Caco-2 (cell line): ENCODE data around the gene LBHD2. TPM values are rescaled to one million over a fixed set of nuclear protein-coding genes. Genes with fewer than 3 reads are reported as not detected.

Experiments used
- Bru-seq: library from RNA; stranded (reverse); fragments of 400-500 nt; gene quantifications from one replicate; lab custom pipeline; 2021; lab: Mats Ljungman, UMichigan
- BruChase-seq, 2 experiments: library from RNA; stranded (reverse); fragments of 400-500 nt; gene quantifications; one replicate each; lab custom pipeline; 2021; lab: Mats Ljungman, UMichigan
- BruUV-seq: library from RNA; stranded (reverse); fragments of 400-500 nt; replicated peaks from 2 replicates; lab custom pipeline; 2021; lab: Mats Ljungman, UMichigan
- CTCF ChIA-PET: fragments of 300-600 bp; sonication (Branson Sonifier 250); formaldehyde crosslinking; loops from one replicate; lab custom pipeline; 2022; ENCODE audit warnings: antibody characterized with exemption; lab: Charles Lee
- POLR2A ChIA-PET: fragments of 300-600 bp; sonication (Branson Sonifier 250); formaldehyde crosslinking; loops from one replicate; lab custom pipeline; 2022; ENCODE audit warnings: antibody characterized with exemption; lab: Charles Lee
- DNase-seq, 2 experiments: peaks; one replicate each; pipeline versions ENCODE4 v3.0.0 to v3.0.0-alpha.2; 2020 to 2022
- H3K27me3 ChIP-seq: replicated peaks from 2 replicates; pipeline ENCODE4 v1.6.0; 2011; ENCODE audit warnings: low read length; ENCODE audit not compliant: control insufficient read depth, insufficient read depth
- H3K36me3 ChIP-seq: 2 replicates; pipeline ENCODE4 v1.5.1; 2011; ENCODE audit warnings: low read length; ENCODE audit not compliant: control insufficient read depth, insufficient read depth
- H3K4me1 ChIP-seq: fragments of 250-450 bp; sonication (Bioruptor Pico); 2 replicates; pipeline ENCODE4 v1.5.1; 2020; ENCODE audit warnings: mild to moderate bottlenecking
- H3K4me3 ChIP-seq: 2 replicates; pipeline ENCODE4 v1.5.1; 2011; ENCODE audit warnings: low read depth, mild to moderate bottlenecking, control low read depth, low read length
- H3K9me3 ChIP-seq: fragments of 250-450 bp; sonication (Bioruptor Pico); 2 replicates; pipeline ENCODE4 v1.5.1; 2020; ENCODE audit warnings: mild to moderate bottlenecking, moderate library complexity
- H3K27ac Mint-ChIP-seq: one replicate; pipeline ENCODE4 v1.8.0; 2022; ENCODE audit warnings: mixed read lengths; ENCODE audit not compliant: unreplicated experiment
- H3K27me3 Mint-ChIP-seq: one replicate; pipeline ENCODE4 v1.8.0; 2022; ENCODE audit warnings: mixed read lengths; ENCODE audit not compliant: insufficient read depth, unreplicated experiment
- H3K36me3 Mint-ChIP-seq: one replicate; pipeline ENCODE4 v1.8.0; 2022; ENCODE audit warnings: mild to moderate bottlenecking, mixed read lengths; ENCODE audit not compliant: insufficient read depth, unreplicated experiment
- H3K4me1 Mint-ChIP-seq: one replicate; pipeline ENCODE4 v1.8.0; 2022; ENCODE audit warnings: low read depth, mixed read lengths; ENCODE audit not compliant: unreplicated experiment
- H3K4me3 Mint-ChIP-seq: one replicate; pipeline ENCODE4 v1.8.0; 2022; ENCODE audit warnings: mild to moderate bottlenecking, moderate library complexity, mixed read lengths; ENCODE audit not compliant: unreplicated experiment
- H3K9me3 Mint-ChIP-seq: one replicate; pipeline ENCODE4 v1.8.0; 2022; ENCODE audit warnings: mixed read lengths; ENCODE audit not compliant: unreplicated experiment
- intact Hi-C: fragments of 100-400 bp; cut with micrococcal nuclease; formaldehyde crosslinking; loops from one replicate; pipeline ENCODE4 v1.10.0; 2022; ENCODE audit not compliant: unreplicated experiment
- long read RNA-seq: library from polyadenylated mRNA; stranded (forward); transcript quantifications from one replicate; pipeline ENCODE4 v2.0.0, GENCODE V29; 2022
- total RNA-seq: library from RNA; stranded (reverse); gene quantifications from 2 replicates; pipeline ENCODE4 v1.2.3, GENCODE V29; 2022
- TF ChIP-seq, protein P1 (sequence below), 2 experiments: fragments of 200-600 bp in 1 of 2; IDR thresholded peaks; 1 replicate in 1 of 2; 2 replicates in 1 of 2; pipeline versions ENCODE4 v1.5.1 to v1.8.0; 2011 to 2022; ENCODE audit warnings: antibody characterized with exemption in 1 of 2, control low read depth in 1 of 2, inconsistent platforms in 1 of 2, low read depth in 1 of 2, low read length in 1 of 2, mild to moderate bottlenecking in 1 of 2, moderate library complexity in 1 of 2; ENCODE audit not compliant: insufficient read depth in 1 of 2, severe bottlenecking in 1 of 2, unreplicated experiment in 1 of 2

The LBHD2 gene
- total RNA-seq (not detected in 2 replicates), Bru-seq, nascent RNA (not detected), BruChase-seq, experiment 1, labeled RNA remaining after a 2-hour chase (not detected), BruChase-seq, experiment 2, labeled RNA remaining after a 6-hour chase (not detected)
- long read RNA-seq: 0 reads

DNA sequence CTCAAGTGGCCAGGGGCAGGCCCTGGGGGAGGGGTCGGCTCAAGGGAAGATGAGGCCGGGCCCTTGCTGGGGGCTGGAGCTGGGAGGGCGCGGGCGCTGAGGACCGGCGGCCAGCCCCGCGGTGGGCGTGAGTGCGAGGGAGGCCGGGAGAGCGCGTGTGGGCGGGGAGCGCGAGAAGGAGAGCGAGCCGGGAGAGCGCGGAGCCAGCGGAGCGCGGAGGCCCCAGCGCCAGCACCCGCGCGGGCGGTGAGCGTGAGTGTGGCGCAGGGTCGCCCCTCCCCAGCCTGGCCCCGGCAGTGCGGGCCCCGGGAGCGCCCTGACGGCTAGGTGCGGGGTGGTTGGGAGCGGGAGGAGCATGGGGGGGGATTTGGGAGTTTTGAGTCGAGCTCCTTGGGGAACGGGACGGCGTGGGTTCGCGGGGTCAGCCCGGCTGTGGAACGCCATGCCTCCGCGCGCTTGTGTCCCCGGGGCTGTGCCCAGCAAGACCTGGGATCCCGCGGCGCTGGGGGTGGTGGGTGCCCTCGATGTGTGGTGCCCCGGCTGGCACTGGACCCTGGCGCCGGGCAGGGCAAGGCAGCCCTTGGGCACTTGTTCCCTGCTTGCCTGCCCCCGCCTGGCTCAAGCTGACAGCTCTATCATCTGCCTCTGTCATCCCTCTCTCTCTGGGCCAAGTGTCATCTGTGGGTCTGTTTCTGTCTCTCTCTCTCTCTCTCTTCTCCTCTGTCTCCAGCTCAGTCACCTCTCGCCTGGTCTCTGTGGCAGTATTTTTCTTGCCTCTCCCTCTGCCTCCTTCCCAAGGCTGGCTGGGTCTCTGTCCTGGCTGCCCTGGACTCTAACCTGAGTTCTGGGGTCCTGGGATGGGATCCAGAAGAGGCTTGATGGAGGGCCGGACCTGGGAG, at the start of gene LBHD2:
Gene LBHD2, plus strand, starts transcription at position 190 of the 899 bp plus-strand sequence. CDS start 1,803 bp downstream, outside the sequence.
- POLR2A ChIA-PET: no interaction called here

DNA sequence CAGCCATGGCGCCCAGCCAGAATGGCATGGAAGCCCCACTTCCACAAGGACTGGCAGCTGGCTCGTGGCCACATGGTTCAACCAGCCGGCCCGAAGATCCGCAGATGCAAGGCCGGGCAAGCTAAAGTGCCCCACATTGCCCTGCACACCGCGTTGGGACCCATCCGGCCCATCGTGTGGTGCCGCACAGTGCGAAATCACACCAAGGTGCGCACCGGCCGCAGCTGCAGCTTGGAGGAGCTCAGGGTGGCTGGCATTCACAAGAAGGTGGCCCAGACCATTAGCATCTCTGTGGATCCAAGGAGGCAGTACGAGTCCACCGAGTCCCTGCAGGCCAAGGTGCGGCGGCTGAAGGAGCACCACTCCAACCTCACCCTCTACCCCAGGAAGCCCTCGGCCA, 42.5 kb upstream of the LBHD2 start:
- Mint-ChIP-seq H3K27me3 (no peaks in the 10 kb centered on the region), H3K9me3 (no peaks in the 10 kb centered on the region), H3K4me1 (peaks cover 7% of the 10 kb centered on the region), H3K27ac (no peak overlapping the region), H3K4me3 (no peak overlapping the region), H3K36me3 (peaks cover 20% of the 10 kb centered on the region)
- no peaks in the 10 kb centered on the region for H3K36me3 ChIP-seq
- H3K27me3 ChIP-seq: no peaks in the 10 kb centered on the region
- TF ChIP-seq, protein P1, sequence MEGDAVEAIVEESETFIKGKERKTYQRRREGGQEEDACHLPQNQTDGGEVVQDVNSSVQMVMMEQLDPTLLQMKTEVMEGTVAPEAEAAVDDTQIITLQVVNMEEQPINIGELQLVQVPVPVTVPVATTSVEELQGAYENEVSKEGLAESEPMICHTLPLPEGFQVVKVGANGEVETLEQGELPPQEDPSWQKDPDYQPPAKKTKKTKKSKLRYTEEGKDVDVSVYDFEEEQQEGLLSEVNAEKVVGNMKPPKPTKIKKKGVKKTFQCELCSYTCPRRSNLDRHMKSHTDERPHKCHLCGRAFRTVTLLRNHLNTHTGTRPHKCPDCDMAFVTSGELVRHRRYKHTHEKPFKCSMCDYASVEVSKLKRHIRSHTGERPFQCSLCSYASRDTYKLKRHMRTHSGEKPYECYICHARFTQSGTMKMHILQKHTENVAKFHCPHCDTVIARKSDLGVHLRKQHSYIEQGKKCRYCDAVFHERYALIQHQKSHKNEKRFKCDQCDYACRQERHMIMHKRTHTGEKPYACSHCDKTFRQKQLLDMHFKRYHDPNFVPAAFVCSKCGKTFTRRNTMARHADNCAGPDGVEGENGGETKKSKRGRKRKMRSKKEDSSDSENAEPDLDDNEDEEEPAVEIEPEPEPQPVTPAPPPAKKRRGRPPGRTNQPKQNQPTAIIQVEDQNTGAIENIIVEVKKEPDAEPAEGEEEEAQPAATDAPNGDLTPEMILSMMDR (IDR thresholded peaks at IDR 0.05; ENCODE audit: insufficient read depth in 1 of 2, low read depth in 1 of 2, low read length in 1 of 2, severe bottlenecking in 1 of 2, unreplicated experiment in 1 of 2): no peak
- ChIA-PET CTCF (no interaction called here), POLR2A (no interaction called here)
- intact Hi-C loops: no loop called here
- H3K9me3 ChIP-seq: no peaks in the 10 kb centered on the region
- no peak overlapping the region for H3K4me3 ChIP-seq
- no peak for DNase-seq
- BruUV-seq: no TSS peak
- no peaks in the 10 kb centered on the region; the same call in 1 of the 2 replicates for H3K4me1 ChIP-seq

More for the DNA sequence above, at the start of gene LBHD2:
- no peaks in the 10 kb centered on the region for H3K36me3 ChIP-seq
- no peak for DNase-seq
- no peaks in the 10 kb centered on the region for H3K9me3 ChIP-seq
- Mint-ChIP-seq H3K4me1 (no peaks in the 10 kb centered on the region), H3K4me3 (no peak within 1 kb of the TSS), H3K27me3 (no peaks in the 10 kb centered on the region), H3K9me3 (no peaks in the 10 kb centered on the region), H3K36me3 (no peaks in the 10 kb centered on the region), H3K27ac (no peak within 1 kb of the TSS)
- CTCF ChIA-PET: interaction anchor here (2.2 kb wide), 1 partner anchor 21 kb away, joined by 8 read pairs; no protein-coding TSS in a partner anchor
- no peaks in the 10 kb centered on the region for H3K4me1 ChIP-seq
- intact Hi-C loops: no loop called here
- no peak within 1 kb of the TSS for H3K4me3 ChIP-seq
- TF ChIP-seq, protein P1 (IDR thresholded peaks at IDR 0.05; ENCODE audit: insufficient read depth in 1 of 2, low read depth in 1 of 2, low read length in 1 of 2, severe bottlenecking in 1 of 2, unreplicated experiment in 1 of 2): no peak
- BruUV-seq: no TSS peak
- H3K27me3 ChIP-seq: no peaks in the 10 kb centered on the region

DNA sequence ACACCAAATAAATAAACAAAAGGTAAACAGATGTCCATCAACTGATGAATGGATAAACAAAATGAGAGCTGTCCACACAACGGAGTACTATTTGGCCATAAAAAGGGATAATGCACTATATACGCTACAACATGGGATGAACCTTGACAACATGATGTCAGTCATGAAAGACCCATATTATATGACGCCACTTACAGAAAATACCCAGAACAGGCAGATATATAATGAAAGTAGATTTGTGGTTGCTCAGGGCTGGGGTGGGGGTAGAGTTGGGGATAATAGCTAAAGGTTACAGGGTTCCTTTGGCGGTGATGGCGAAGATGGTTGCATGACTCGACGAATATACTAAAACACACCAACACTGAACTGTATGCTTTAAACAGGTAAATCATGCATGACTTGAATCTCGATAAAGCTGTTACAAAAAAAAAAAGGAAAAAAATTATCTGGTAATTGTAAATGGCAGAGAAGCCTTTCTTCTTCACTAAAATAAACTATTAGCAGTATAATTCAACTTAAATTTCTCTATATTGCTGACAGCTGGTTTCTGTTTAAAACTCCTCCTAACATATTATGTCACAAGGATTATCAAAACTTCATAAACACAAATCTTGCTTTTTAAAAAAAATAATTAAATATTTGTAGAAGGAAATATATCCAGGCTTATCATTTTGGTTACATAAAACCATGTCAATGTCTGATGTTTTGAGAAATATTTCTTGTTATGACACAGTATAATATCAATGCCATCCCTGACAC, 40.6 kb upstream of the LBHD2 start:
- Mint-ChIP-seq H3K9me3 (no peaks in the 10 kb centered on the region), H3K4me3 (no peak overlapping the region), H3K4me1 (peaks cover 7% of the 10 kb centered on the region), H3K27ac (no peak overlapping the region), H3K27me3 (no peaks in the 10 kb centered on the region), H3K36me3 (peaks cover 34% of the 10 kb centered on the region)
- BruUV-seq: no TSS peak
- CTCF ChIA-PET: no interaction called here
- Histone ChIP-seq H3K36me3 (no peaks in the 10 kb centered on the region), H3K4me1 (no peaks in the 10 kb centered on the region; the same call in 1 of the 2 replicates), H3K9me3 (no peaks in the 10 kb centered on the region), H3K4me3 (no peak overlapping the region), H3K27me3 (no peaks in the 10 kb centered on the region)
- intact Hi-C loops: no loop called here
- no peak for DNase-seq
- TF ChIP-seq, protein P1 (IDR thresholded peaks at IDR 0.05; ENCODE audit: insufficient read depth in 1 of 2, low read depth in 1 of 2, low read length in 1 of 2, severe bottlenecking in 1 of 2, unreplicated experiment in 1 of 2): no peak
- POLR2A ChIA-PET: no interaction called here
